ENCODE measurements around the gene ALOX15.
"Not testable (repeated sequence)": the region's sequence is repeated elsewhere in the genome, so short reads cannot be mapped to it uniquely, and the experiment has no call there.

Gene ALOX15

GRCh38 chr17:4652997-4653396 is 11.5 kb upstream of the ALOX15 start:
- no peak for DNase-seq

GRCh38 chr17:4648741-4649140 is 7.3 kb upstream of the ALOX15 start:
- no peak for DNase-seq

GRCh38 chr17:4645642-4646041 is 4.2 kb upstream of the ALOX15 start:
- no peak for DNase-seq

- no peak for DNase-seq
These were observed 2.2 kb upstream of the ALOX15 start for GRCh38 chr17:4643676-4644075.

GRCh38 chr17:4642286-4642685 is 808 bp upstream of the ALOX15 start:
- DNase-seq: no peak

- DNase-seq: not testable (repeated sequence)
These were observed 799 bp downstream of the ALOX15 start for GRCh38 chr17:4640569-4641188.

- DNase-seq: not testable (repeated sequence)
These were observed 2.0 kb downstream of the ALOX15 start for GRCh38 chr17:4639301-4640059.

- DNase-seq: not testable (repeated sequence)
These were observed 2.7 kb downstream of the ALOX15 start for GRCh38 chr17:4638766-4639165.

- DNase-seq: no peak
These were observed 4.9 kb downstream of the ALOX15 start for GRCh38 chr17:4636474-4637100.

GRCh38 chr17:4635823-4636375 is 5.6 kb downstream of the ALOX15 start:
- peak; percentile 11 for DNase-seq

GRCh38 chr17:4634976-4635375 is 6.5 kb downstream of the ALOX15 start:
- DNase-seq: no peak

GRCh38 chr17:4633643-4634042 is 7.8 kb downstream of the ALOX15 start:
- no peak for DNase-seq

GRCh38 chr17:4632581-4632920 is 8.9 kb downstream of the ALOX15 start:
- no peak for DNase-seq

GRCh38 chr17:4631836-4632580 is 9.5 kb downstream of the ALOX15 start:
- DNase-seq: no peak

GRCh38 chr17:4631431-4631830 is 10.0 kb downstream of the ALOX15 start:
- no peak for DNase-seq

- DNase-seq: no peak
These were observed 14.7 kb downstream of the ALOX15 start for GRCh38 chr17:4626734-4627256.

- no peak for DNase-seq
These were observed 16.3 kb downstream of the ALOX15 start for GRCh38 chr17:4625181-4625617.

GRCh38 chr17:4624451-4624911 is 17.0 kb downstream of the ALOX15 start:
- not testable (repeated sequence) for DNase-seq

GRCh38 chr17:4623249-4623648 is 18.2 kb downstream of the ALOX15 start:
- no peak for DNase-seq

- no peak for DNase-seq
These were observed 19.1 kb downstream of the ALOX15 start for GRCh38 chr17:4622375-4622774.

- DNase-seq: no peak
These were observed 20.9 kb downstream of the ALOX15 start for GRCh38 chr17:4620531-4621101.

- DNase-seq: no peak
These were observed 23.7 kb downstream of the ALOX15 start for GRCh38 chr17:4617590-4618351.
